GM18867 (cell line): ENCODE results near the gene CTDSP2.
A peak's percentile ranks its signal among the peaks of the same experiment; 100 is the strongest.
"Not testable (repeated sequence)": the region's sequence is repeated elsewhere in the genome, so short reads cannot be mapped to it uniquely, and the experiment has no call there.

Source experiments
- ATAC-seq: cut with Tn5 transposase; IDR thresholded peaks from one replicate; pipeline ENCODE4 v1.9.1; 2021; ENCODE audit warnings: mild to moderate bottlenecking, moderate library complexity; ENCODE audit not compliant: unreplicated experiment

The CTDSP2 gene

DNA sequence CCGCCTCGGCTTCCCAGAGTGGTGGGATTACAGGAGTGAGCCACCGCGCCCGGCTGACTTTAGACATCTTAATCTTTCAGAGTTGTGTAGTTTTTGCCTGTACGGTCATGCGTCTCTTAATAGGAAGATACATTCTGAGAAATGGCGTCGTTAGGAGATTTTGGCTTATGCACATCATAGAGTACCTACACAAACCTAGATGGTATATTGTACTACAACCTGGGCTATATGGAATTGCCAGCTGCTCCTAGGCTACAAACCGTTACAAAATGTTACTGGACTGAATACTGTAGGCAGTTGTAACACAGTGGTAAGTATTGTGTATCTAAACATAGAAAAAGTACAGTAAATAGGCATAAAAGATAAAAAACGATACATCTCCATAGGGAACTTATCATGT is 62.7 kb downstream of the CTDSP2 start:
- ATAC-seq, result no peak

DNA sequence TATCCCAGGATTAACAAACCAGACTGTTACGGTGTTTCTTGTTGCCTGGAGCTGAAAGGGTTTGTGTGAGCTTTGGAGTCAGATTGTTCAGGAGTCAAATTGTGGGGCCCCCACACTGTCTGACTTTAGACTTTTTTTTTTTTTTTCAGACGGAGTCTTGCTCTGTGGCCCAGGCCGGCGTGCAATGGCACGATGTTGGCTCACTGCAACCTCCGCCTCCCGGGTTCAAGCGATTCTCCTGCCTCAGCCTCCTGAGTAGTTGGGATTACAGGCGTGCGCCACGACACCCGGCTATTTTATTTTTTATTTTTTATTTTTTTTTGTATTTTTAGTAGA is 63.1 kb downstream of the CTDSP2 start:
- no peak for ATAC-seq

DNA sequence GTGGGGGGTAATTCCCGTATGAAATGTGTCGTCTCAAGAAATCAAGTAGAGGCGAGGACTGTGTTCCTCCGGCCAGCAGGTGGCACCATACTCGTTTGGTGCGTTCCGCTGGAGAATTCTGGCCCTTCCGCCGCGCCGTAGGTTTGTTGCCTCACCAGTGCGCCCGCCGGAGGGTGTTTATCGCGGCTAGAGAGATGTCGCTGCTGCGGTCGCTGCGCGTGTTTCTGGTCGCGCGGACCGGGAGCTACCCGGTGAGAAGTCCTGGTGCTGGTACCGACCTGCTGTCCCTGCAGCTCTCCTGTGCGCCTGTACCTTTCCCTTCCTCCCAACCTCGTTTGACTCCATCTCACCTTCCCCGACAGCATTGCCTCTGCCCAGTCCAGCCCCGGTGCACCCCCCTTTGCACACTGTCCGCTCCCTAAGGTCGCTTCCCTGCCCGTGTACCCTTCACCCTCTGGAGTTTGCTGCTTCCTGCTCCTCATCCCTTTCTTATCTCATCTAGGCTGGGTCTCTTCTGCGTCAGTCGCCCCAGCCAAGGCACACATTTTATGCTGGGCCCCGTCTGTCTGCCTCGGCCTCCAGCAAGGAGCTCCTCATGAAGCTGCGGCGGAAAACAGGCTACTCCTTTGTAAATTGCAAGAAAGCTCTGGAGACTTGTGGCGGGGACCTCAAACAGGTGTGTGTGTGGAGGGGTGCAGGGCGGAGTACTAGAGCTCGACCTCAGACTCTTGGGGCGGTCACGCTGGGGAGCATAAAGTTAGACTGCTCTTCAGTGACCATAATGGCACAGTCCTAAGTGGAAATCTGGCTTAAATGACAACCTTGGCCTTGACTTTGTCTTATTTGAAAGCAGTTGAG is 63.7 kb downstream of the CTDSP2 start, which contains the start of gene TSFM:
Gene TSFM (plus strand): TSS at position 180 of the 858 bp plus-strand sequence. CDS start 15 bp downstream, at position 195.
- ATAC-seq, result peak; percentile 83

DNA sequence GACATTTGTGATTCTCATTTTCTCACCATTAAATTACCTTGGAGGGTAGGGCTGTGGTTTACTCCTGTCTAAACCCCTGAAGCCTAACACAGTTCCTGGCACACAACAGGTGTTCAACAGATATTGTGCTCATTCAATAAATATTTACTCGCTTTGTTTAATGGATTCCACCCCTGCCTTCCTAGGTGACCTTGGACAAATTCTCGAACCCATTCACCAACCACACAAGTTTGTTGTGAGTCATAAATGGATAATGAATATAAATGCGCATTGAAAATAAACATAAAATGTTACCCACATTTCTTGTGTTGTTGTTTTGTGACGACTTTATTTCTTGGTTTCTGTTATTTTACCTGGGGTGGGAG is 64.3 kb downstream of the CTDSP2 start:
- peak; percentile 13 for ATAC-seq

DNA sequence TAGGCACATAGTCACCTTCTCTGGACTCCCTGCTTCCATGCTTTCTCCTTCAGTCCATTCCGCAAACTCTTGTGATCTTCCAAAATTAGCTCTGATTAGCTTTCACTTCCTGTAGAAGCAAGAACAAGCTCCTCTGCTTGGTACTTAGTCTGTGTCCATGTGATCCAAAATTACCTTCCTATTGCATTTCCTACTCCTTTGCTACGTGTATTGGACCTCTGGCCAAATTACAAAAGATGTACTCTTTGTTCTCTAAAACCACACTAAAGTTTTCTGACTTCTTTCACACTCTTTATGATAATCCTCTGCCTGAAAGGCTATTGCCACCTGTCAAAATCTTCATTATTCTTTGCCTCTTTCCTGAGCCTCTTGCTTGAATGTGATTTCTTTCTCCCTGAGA is 64.7 kb downstream of the CTDSP2 start:
- no peak for ATAC-seq

DNA sequence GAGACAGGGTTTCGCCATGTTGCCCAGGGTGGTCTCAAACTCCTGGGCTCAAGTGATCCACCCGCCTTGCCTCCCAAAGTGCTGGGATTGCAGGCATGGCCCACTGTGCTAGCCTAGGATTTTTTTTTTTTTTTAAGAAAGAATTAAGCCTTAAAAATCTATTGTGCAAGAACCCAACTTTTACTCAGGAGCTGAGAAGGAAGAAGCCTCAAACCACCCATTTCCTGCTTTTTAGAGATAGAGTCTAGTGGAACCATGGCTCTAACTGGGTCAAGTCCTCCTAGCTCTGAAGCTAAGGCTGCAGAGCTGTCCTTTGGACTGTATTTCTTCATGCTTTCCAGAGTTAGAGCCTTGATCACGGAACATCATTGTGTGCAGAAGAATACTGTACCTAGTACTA is 65.3 kb downstream of the CTDSP2 start:
- no peak for ATAC-seq

DNA sequence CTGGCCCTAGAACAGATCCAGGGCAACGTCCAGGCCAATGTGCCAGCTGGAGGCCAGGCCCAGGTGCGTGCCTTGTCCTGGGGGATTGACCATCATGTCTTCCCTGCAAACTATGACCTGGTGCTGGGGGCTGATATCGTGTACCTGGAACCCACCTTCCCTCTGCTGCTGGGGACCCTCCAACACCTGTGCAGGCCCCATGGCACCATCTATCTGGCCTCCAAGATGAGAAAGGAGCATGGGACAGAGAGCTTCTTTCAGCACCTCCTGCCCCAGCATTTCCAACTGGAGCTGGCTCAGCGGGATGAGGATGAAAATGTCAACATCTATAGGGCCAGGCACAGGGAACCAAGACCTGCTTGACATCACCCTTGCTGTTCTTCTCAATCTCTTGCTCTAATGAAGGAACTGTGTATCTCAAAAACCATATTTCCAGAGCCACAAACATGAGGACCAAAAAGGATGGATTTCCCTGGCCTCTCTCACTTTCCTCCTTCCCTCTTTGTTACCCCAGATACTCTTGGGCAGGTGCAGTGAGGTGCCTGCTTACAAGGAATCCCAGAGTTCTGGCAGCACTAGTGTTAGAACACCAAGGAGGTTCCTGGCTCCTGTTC is 66.1 kb downstream of the CTDSP2 start:
- ATAC-seq, result no peak

DNA sequence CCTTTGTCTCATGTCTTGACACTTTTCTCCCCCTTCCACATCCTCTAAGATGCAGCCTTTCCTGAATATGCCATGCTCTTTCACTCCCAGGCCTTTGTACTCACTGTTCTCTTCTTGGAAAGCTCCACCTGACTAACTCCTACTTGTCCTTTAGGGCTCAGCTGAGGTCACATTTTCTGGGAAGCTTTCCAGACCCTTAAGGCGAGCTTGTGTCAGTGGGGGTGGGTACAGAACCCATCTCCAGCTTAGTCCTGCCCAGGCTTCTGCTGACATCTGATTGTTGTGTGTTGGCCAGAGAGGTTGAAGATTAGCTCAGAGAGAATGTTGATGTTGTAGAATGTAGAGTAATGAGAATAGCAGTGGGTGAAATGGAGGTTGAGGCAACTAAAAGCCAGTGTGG is 66.8 kb downstream of the CTDSP2 start:
- ATAC-seq, result no peak

DNA sequence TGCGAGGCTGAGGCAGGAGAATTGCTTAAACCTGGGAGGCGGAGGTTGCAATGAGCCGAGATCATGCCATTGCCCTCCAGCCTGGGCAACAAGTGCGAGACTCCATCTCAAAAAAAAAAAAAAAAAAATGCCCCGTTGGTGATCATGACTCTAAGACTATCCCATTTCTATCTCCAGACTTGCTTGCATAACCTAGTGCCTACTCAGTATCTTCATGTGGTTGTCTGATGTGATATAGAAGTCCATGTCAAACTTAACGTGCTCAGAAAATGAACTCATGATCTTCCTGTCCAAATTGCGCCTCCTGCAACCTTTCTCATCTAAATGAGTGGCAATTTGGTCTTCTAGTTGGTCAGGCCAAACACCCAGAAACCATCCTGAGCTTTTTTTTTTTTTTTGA is 68.6 kb downstream of the CTDSP2 start:
- no peak for ATAC-seq

DNA sequence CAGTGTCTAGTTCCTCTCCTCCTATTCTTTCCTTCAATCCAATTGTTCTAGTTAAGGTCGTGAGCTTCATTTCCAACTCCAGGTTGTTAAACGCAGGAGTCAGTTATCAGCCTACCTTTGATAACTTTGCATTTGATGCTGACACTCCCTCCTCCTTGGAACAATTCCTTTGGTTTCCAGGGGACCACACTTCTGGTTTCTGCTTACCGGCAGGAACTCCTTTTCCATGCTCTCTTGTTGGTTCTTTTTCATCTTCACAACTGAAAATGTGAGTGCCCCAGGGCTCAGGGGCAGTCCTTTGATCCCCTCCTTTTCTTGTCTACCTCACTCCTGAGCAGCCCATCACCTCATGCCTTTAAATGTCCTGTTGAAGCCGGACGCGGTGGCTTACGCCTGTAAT is 69.2 kb downstream of the CTDSP2 start:
- no peak for ATAC-seq

DNA sequence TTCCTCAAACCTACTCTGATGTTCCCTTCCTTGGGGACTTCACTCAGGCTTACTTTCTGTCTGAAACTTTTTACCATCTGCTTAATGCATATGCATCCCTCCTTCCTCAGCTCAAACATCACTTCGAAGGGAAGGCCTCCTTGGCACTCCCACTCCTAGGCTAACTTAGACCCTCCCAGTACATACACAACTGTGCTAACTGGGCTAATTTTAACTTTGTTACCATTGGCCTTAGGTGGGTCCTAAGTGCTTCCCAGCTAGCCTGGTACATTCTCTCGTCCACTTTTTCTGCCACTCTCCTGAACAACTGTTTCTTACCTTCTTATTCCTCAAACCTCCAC is 70.3 kb downstream of the CTDSP2 start:
- ATAC-seq, result no peak

DNA sequence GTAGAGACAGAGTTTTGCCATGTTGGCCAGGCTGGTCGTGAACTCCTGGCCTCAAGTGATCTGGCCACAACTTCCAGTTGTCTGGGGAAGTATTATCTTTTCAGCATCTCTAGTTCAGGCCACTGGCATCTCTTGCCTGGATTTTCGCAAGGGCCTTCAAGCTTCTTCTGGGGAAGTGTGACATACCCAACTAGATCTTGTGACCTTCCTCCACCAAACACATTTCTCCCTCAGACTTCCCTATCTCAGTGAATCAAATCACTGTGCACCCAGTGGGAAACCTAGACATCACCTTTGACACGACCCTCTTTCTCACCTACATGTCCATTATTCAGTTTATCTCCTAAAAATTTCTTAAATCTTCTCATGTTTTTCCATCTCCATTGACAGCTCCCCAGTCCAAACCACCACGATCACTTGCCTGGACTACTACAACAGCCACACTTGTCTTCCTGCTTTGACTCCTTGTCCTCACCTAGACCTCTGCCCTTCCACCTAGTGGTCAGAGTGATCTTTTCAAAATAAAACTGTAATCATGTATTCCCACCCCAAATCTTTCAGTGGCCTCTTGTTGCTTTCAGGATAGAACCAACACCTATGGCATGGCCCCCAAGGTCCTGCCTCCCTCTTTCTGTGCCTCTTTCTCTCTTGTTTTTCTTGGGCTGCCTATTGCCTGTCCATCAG is 70.8 kb downstream of the CTDSP2 start:
- no peak for ATAC-seq

DNA sequence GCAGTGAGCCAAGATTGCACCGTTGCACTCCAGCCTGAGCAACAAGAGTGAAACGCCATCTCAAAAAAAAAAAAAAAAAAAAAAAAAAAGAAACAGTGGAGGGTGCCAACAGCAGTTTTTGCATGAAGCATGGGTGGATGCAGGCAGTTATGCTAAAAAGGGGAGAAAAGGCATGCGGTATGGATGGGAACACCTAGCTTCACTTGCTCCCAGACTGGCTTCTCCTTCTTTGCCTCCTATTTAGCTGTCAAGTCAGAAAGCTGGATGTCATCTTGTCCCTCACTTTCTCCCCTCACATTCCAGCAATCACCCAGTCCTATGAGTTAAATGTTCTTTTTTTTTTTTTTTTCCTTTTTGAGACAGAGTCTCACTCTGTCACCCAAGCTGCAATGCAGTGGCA is 71.5 kb downstream of the CTDSP2 start:
- ATAC-seq, result no peak

DNA sequence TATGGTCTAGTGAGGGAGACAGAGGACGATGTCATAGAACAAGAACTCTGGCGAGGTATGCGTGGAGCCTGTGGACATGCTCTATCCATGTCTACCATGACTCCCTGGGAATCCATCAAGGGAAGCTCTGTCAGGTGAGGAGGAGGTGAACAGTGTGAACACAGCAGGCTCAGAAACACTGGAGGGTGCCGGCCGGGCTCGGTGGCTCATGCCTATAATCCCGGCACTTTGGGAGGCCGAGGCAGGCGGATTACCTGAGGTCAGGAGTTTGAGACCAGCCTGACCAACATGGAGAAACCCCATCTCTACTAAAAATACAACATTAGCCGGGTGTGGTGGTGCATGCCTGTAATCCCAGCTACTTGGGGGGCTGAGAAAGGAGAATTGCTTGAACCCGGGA is 71.9 kb downstream of the CTDSP2 start:
- not testable (repeated sequence) for ATAC-seq

DNA sequence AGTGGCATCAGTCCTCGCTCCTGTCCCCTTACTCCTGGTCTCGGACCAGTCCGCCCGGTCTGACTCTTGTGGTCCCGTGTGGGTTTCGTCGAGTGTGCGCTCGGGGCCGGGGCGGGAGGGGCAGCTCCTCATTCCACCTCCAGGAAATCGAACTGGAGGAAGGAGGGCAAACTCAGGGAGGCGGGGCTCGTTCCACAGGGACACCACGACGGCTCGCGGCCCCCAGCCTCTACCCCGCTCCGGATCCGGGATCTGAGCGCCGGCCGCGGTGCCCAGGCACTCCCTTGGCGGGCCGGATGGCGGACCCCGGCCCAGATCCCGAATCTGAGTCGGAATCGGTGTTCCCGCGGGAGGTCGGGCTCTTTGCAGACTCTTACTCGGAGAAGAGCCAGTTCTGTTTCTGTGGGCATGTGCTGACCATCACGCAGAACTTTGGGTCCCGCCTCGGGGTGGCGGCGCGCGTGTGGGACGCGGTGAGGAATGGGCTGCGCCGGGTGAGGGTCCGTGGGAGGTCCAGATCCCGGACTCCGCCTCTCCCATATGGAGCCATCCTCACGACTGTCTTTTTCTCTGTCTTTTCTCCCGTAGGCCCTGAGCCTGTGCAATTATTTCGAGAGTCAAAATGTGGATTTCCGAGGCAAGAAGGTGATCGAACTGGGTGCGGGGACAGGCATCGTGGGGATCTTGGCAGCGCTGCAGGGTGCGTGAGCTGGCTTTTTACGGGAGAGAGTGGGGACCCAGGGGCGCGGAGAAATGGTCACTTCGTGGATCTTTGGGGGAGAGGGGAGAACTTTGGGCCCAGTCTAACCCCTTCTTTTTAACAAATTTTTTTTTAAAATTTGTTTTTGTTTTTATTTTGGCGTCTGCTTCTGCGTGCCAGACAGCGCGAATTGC is 73.9 kb downstream of the CTDSP2 start, which contains the start of gene EEF1AKMT3:
Gene EEF1AKMT3 (plus strand): TSS at position 186 of the 894 bp plus-strand sequence. CDS start 111 bp downstream, at position 297.
- ATAC-seq, result no peak

DNA sequence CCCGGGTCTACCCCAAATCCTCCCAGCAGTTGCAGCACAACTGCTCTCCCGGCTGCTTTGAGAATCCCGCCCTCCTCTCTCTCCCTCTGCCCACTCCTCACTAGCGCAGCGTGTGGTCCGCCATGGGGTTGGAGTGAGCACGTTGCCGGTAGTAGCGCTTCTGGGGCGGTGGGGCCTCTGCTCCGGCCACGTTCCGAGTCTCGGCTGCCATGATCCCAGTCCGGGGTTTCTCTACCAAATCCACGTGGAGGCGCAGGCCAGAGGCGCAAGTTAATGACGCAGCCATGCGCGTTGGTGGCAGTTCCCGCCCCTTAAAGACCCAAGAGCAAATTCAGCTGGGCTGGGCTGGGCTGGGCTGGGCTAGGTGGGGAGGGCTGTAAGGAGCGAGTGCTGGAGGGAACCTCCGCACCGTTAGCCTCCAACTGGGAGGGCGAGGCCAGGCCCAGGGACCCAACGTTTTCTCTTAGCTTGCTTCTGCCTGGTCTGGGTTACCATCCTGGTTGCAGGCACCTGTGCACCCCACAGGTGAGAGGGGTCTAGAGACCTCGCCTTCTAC is 74.6 kb downstream of the CTDSP2 start, which contains the start of gene METTL1:
Gene METTL1 (minus strand): TSS at position 233 of the 556 bp plus-strand sequence. CDS start 22 bp downstream, at position 211.
- peak; percentile 78 for ATAC-seq

DNA sequence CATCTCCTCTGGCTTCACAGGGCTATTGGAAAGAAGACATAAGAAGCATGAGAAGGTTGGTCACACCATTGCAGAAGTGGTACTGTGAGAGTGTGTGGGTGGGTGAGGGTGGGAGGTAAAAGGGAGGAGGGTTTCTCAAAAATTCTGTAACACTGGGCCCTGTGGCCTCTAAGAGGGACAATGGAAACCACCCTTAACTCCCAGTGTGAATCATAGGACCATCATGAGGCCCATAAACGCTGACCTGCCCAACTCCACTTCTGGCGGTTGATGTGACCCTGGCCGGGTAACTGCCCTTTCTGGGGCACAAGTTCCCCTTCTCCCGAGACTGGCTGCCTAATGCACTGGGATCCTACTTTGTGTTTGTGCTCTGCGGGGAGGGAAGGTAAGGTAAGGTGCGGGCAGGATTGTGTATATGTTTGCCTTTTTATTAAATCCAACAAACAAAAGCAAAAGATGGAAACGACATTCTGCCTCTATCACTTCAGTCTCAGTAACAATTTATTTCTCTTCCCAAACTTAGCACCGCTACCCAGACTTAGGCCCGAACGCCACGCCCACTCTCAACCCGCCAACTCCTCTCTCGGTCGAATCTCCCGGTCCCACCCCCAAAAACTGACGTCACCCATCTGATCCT is 75.2 kb downstream of the CTDSP2 start:
- peak; percentile 67 for ATAC-seq

DNA sequence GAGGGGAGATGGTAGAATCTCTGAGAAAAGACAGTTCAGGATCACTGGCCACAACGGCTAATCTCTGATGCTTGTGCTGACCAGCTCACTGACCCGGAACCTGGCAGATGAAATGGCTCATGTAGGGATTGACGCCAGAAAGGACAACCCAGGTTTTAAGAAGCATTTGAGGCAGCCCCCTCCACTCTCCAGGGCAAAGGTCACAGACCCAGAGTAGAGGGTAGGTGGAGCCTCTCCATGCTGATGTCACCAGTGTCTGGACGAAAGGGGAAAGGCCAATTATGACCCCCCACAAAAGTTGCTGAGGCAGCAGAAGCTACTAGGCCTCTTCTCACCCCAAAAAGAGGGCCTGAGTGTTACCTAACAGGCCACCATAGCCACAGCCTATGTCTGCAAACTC is 75.8 kb downstream of the CTDSP2 start:
- no peak for ATAC-seq
